DMS53 treated with DMSO at 0.1 percent for 48 hours (cell line): Measurements from ENCODE around the gene TIAM2.
"Not testable (repeated sequence)": the region's sequence is repeated elsewhere in the genome, so short reads cannot be mapped to it uniquely, and the experiment has no call there.

Source experiments
- DNase-seq: peaks from one replicate; lab custom pipeline; 2025; ENCODE audit not compliant: unreplicated experiment; lab: John Stamatoyannopoulos, UW

The TIAM2 gene

DNA sequence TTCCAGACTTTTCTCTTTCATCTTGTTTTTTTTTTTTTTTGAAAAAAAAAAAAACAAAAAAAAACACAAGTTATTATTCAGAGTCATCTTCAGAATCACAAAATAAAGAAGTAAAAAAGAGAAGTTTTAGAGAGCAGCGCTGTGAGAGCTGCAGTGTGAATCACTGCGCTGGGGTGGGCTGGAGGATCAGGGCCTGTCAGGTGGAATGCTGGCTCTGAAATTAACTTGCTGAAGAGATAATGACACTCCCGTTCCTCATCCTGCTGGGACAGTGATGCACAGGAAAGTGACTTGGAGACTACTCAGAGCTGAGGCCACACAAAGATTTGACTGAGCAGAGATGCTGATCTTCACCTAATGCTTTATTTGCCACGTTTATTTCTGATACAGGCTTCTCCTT lies 226.0 kb downstream of the TIAM2 start:
- no peak for DNase-seq

DNA sequence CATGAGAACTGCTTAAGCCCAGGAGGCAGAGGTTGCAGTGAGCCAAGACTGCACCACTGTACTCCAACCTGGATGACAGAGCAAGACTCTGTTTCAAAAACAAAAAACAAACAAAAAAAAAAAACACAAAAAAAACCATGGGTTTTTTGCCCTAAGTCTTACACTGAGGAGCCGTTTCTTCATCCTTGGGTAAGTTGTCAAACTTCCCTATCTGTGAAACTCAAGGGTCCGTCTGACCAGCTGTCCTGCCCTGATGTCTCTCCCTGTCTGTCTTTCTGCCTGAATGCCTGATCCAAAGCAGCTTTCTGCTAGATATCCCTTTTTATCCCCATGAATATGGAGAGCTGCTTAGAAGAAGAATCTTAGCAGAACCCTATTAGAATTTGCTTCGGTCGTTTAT lies 227.4 kb downstream of the TIAM2 start:
- DNase-seq = no peak

DNA sequence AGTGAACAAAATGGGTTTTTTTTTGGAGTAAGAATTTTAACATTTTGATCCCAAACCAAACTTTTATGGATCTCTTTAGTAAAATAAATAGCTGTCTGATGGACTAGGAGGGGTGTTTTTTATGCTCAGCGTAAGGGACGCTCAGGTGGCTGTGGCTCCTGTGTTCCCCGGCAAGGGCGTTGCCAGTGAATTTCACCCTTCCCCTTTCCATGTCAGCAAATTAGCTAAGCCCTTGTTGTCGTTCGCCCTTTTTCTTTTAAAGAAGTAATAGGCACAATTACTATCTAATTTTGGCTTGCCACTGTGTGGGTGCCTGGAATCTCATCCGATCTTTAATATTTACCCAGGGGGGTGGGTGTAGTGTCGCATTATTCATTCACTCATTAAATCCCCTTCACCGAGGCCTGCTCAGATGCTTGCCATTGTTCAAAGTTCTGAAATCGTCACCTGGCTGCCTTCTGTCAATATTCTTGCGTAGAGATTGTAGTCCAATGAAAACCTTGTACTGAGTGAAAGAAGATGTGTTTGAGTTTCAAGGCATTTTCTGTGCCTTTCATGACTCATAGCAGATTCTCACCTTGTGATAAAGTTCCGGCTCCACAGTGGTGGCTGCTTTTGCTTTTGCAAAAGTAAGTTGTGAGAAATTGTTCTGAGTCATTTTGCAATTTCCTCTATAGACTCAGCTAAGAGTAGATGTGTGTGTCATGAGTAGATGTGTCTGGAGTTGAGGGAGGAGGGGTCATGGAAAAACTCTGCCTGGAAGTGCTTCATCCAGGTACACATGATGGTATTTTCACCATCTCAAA lies 228.7 kb downstream of the TIAM2 start:
- no peak for DNase-seq

DNA sequence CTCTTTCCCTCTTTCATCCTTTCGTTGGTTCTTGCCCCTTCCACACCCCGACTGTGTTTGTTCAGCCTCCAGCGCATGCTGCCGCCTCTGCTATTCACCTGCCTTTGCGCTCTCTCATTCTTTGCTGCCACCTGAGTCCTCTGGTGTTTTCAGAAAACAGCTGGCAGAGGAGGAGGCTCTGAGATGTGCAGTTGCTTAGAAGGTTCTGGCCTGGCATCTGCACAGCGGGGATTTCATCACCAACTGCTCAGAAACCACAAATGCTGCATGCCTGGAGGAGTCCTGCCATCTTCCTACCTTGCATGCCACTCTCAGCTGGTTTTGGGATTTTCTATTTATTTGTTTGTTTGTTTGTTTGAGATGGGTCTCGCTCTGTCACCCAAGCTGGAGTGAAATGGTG lies 229.5 kb downstream of the TIAM2 start:
- DNase-seq = no peak

DNA sequence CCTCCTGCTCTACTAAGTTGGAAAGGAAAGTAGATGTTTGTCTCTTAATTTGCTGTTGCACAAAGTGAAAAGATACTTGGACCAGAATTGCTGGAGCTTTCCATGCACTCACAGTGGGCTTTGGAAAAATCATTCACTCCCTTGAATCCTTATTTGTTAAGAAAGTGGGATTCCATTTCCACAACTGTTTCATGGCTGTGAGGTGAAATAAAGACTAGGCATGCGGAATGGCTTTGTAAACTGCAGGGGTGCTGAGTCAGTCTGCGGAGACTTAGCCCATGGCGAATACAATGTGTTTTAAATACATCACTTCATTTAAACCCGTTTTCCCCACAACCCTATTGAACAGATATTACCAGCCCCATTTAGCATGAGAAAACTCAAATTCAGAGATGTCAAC lies 231.9 kb downstream of the TIAM2 start:
- DNase-seq = no peak

DNA sequence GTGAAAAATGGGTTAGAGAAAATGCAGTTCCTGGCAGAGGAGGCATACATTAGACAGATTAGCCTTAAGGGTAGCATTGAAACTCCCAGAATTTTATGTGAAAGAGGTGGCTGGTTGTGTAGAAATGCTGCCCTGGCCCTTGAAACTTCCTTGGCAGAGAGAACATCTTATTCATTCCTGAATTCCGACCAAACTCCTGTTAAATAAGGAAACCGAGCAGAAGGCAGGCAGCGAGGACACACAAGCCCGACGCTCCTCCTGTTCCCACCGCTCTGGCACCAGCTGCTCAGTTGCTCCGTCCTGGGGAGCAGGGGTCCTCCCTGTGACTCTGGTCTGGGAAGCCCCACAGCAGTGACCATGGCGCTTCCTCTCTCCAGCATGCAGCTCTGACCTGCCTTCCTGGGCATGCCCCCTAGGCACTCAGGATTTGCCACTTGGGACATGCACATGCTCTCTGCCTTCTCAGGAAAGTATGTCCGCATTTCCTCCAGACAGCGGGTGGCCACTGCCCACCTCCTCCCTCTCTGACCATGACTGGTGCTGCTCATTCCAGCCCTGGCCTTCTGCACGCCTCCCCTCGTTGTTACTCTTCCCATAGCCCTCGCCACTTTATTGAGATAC lies 233.5 kb downstream of the TIAM2 start:
- DNase-seq = no peak

DNA sequence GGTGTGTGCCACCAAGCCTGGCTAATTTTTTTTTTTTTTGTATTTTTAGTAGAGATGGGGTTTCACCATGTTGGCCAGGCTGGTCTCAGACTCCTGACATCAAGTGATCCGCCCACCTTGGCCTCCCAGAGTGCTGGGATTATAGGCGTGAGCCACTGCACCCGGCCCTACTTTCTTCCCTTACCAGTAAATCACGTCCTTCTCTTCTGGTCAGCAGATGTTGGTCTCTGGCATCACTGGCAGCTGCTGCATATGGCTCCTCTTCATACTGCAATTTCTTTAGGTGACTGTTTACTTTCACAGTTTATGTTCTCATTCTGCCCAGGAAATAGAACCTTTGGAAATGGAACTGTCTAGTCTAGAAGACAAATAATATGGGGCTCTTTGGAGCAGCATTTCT lies 235.9 kb downstream of the TIAM2 start:
- not testable (repeated sequence) for DNase-seq

DNA sequence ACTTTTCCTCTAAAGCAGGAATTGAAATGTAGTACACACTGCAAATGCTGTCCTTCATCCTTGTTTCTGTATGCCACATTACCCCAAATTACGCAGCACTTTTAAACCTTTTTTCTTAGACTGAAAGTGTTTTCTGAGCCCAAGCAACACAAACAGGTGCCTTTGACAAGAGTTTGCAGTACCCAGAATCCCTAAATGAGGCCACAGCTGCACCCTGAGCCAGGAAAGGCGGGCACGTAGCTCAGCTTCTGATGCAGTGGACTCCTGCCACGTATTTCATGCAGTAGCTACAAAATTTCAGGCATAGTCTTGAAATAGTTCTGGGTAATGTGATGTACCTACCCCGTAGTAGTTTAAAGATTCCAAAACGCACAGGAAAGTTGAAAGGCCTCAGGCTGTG lies 237.7 kb downstream of the TIAM2 start:
- DNase-seq = no peak

DNA sequence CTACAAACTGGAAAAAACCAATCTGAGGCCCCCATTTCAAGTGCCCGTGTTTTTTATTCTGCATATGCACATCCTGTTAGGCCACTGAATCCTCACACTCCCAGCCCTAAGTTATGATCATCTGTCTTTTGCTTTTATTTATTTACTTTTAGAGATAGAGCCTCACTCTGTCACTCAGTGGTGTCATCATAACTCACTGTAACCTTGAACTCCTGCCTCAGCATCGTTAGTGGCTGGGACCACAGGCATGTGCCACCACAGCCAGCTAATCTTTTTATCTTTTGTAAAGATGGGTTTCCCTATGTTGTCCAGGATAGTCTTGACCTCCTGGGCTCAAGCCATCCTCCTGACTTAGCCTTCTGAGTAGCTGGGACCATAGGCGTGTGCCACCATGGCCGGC lies 239.1 kb downstream of the TIAM2 start:
- no peak for DNase-seq

DNA sequence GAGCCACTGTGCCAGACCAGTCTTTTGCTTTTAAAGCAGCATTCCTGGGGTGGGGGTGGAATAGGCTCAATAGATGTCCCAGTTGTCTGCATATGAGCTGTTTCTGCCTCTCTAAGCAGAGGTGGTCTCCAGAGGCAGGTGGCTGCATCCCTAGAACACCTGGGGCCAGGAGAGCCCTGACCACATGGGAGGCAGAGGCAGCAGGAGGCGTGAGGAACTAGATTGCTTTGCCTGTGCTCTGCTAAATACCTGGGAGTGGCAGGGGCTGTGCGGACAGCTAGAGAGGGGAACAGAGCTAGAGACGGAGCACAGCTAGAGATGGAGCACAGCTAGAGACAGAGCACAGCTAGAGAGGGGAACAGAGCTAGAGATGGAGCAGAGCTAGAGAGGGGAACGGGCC lies 239.6 kb downstream of the TIAM2 start:
- no peak for DNase-seq

DNA sequence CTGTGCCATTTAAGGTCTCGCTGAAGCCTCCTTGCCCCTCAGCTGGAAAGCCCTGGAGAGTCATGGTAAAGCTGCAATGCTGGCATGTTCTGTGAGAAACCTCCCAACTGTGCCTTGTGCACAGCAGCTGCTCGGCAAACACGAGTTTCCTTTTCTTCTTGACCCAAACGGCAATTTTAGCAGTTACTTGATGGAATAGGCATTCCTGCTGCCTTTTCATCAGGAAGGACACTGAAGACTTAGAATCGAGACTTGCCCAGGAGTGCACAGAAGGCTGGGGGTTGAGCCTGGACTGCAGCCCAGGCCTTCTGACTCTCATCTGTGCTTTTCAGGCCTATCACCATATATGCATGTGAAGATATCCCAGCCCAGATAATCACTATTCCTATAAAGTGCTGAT lies 240.0 kb downstream of the TIAM2 start:
- DNase-seq = no peak

DNA sequence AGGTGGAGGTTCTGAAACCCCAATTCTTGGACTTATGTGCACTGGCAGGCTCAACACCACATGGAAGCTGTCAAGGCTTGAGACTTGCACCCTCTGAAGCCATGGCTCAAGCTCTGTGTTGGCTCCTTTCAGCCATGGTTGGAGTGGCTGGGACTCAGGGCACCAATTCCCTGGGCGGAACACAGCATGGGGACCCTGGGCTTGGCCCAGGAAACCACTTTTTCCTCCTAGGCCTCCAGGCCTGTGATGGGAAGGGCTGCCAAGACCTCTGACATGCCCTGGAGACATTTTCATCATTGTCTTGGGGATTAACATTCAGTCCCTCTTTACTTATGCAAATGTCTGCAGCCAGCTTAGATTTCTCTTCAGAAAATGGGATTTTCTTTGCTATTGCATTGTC lies 242.5 kb downstream of the TIAM2 start:
- DNase-seq = no peak

DNA sequence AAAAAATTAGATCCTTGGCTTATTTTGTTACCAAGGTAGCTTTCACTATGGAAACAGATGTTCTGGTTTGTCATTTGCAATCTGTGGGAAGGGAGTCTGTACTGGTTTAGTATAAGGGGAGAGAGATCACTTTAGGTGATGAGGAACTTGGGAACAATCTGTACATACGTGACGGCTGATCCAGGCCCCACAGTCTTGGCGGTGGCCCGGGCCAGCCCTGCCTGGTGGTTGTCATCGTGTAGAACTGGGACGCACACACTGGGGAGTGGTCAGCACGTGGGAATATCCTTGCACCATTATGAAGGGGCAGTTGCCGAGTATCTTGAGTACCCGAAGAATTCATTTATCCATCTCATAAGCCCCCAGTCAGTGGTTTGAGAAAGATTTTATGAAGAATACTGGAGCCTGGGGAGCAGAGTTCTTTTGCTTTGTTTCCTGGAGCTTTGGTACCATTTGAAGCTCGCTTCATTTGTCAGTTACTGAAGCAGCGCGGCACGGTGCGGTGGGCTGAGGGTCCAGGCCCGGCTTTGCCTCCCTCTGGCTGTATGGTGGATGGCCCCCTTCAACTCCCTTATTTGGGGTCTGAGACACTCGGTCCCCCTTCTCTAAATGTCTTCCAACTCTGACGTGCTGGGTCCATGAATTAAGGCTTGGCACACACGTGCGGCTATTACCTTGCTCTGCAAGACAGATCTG lies 245.9 kb downstream of the TIAM2 start:
- no peak for DNase-seq

DNA sequence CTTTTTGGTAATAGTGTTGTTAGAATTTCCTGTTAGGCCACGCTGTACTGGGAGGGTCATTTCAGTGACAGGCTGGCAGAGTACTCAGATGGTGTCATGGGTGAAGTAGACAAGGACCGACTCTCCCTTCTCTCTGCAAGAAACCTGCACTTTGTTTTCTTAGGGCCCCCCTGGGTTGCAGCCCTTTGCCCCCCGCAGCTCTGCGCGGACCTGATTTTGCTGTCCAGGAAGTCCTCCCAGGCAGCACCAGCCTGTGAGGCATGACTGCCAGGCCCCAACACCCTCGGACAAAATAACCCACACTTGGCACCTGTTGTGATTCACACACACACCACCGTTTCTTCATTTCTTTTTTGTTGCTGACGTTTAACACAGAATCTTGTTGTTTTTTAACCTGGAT lies 246.9 kb downstream of the TIAM2 start:
- no peak for DNase-seq

DNA sequence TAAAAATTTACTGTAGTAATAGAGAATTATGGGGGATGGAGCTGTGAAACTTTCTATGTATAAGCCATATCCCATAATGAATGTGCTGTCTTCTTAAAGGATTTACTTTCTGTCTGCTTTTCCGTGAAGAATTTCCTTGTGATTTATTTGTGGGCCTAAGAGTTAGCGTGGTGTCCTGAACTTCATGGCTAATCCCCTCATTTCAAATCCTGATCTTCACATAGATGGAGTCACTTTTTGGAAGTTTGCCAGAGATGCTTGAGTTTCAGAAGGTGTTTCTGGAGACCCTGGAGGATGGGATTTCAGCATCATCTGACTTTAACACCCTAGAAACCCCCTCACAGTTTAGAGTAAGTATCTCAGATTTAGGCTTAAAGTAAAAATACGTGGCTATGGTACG lies 249.3 kb downstream of the TIAM2 start:
- DNase-seq = no peak

DNA sequence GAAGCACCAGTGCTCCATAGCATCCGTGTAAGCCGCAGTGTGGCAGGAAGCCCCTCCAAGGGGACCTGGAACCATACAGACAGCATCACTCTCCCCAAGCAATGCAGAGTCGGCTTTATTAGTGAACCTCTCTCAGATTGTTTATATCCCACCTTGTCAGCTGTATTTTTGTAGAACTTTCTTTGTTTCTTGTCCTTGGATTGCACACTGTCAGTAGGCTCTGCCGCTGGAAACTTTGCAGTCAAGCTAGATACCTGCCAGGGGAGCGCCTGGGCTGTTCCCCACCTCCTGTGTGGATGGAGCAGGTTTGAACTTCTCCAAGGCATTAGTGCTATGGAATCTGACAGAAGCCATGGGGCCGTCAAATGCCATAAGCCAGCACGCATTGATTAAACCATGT lies 250.1 kb downstream of the TIAM2 start:
- DNase-seq = no peak

DNA sequence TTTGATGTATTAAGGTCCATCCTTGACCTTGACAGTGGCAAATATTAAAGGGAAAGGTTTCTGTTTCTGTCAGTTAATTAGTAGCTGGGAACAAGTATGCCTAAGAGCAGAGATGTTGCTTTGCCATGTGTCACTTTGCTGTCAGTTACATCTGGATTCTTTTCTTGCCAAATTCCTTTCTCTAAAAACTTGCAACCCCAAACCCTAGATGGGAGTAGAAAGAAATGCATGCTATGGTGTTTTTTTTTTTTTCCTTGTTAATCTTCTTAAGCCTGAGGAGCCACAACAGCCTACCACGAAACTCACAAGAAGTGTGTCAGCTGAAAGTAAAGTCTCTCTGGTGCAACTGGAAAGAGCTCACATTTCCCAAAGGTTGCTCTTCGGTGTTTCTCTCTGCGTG lies 250.7 kb downstream of the TIAM2 start:
- no peak for DNase-seq

DNA sequence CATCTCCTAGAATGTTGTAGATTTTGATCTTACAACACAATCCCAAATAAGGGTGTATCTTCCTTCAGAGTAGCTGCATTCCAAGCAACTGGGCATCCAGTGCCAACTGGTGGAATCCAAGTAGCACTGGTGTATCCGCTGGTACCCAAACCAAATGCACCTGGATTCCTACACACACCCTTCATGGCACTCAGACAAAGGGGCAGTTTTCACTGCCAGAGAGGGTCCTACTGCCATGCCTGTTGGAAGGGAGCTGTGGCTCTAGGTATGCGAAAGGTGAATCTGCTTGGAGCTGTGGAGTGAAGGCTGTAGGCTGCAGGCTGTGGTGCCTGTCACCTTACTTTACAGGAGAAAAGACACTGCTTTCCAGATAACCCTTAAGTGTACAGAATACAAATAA lies 251.7 kb downstream of the TIAM2 start:
- no peak for DNase-seq

DNA sequence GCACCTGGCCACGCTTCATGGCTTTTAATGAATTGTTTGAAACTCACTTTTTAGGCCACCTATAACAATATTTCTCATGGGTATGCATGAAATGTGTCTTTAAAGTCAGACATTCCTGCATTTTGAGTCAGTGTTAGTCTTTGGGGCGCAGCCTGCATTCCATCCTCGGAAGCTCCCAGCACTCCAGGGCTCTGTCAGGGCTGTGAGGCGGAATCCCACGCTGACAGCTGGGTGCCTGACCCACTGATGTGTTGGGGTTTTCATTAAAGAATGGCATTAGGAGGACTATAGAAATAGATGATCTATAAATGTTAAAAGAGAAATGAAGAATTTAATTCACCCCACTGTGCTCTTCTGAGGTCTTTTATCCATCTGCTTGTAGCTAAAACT lies 252.5 kb downstream of the TIAM2 start:
- no peak for DNase-seq

DNA sequence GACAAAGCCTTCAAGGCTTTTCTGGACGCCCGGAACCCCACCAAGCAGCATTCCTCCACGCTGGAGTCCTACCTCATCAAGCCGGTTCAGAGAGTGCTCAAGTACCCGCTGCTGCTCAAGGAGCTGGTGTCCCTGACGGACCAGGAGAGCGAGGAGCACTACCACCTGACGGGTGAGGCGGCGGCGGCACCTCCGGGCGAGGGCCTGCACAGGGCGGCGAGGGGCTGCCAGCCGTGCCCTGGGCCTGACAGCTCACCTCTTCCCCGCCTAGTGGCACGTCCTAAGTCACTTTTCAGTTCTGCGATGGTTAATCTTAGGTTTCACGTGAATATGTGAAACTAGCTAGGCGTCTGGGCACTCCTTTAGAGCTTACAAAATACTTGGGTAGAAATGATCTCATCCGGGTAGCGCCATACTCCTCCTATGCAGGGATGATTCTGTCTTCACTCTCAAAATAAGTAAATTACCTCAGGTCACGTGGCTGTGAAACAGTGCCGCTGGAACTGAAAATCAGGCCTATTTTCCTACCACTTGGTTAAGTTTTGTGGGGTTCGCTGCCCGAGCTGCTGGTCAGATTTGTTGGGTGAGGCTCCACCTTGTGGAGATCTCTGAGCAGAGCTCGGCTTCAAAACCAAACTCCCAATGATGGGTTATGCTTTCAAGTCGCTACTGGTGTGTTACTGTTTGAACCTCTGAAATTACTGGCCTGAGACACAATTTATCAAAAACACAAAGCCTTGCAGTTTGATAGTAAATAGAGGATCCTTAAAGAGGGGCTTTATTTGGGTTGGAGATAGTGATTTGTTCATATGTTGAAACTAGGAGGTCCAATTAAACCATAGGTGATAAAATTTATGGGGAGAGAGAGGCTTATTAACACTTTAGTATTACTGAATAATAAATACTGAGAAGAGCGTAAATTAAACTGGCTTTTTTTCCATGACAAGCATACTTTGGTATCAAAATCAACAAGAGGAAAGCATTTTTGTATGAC lies 253.2 kb downstream of the TIAM2 start:
- no peak for DNase-seq

DNA sequence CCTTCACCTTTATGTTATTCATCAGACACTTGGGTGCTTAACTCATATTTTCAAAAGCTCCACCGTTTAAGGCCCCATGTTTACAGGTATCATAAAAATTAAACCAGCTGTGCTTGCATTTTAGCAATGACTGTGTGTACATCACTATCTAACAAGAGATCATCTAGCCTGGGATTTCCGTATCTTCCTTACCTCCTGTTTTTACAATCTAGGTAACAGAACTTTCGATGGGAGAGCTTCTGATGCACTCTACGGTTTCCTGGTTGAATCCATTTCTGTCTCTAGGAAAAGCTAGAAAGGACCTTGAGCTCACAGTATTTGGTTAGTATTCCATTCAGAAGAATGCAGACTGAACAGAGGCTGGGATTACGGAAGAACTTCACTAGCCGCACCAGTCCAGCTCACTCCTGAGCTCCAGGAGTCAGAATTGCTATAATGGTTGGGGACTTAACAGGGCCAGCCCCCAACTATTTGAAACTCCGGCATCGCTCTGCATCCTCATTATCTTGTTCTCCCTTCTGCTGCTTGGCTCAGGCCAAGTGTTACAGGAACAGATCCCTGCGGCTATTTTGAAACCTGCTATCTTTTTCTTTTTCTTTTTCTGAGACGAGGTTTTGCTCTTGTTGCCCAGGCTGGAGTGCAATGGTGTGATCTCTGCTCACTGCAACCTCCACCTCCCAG lies 255.7 kb downstream of the TIAM2 start:
- no peak for DNase-seq
